Tibial artery (tissue), 4 donors: ENCODE measurements around the gene PRKAG1.
A peak's percentile ranks its signal among the peaks of the same experiment; 100 is the strongest.

Source experiments
- DNase-seq, 2 donors: peaks; one replicate each; pipeline ENCODE4 v3.0.0-alpha.2; 2019
- H3K27ac ChIP-seq, 2 donors: fragments of 200-600 bp; sonication (generic) in 1 of 2; 1 replicate in 1 of 2; 2 replicates in 1 of 2; pipeline ENCODE4 v1.5.1; 2018 to 2019; ENCODE audit warnings: mild to moderate bottlenecking in 1 of 2
- H3K27me3 ChIP-seq, 2 donors: fragments of 200-600 bp; sonication (generic) in 1 of 2; one replicate each; pipeline versions ENCODE4 v1.5.1 to v1.6.0; 2016 to 2019
- H3K36me3 ChIP-seq, 3 donors: fragments of 200-600 bp; sonication (generic) in 2 of 3; one replicate each; pipeline ENCODE4 v1.5.1; 2016 to 2019; ENCODE audit warnings: mild to moderate bottlenecking in 2 of 3
- H3K4me1 ChIP-seq, 4 donors: fragments of 200-600 bp; sonication (generic) in 2 of 4; 1 replicate in 3 of 4; 2 replicates in 1 of 4; pipeline ENCODE4 v1.5.1; 2016 to 2019
- H3K4me3 ChIP-seq, 2 donors: fragments of 200-600 bp; sonication (generic) in 1 of 2; 1 replicate in 1 of 2; 2 replicates in 1 of 2; pipeline ENCODE4 v1.5.1; 2018 to 2019; ENCODE audit warnings: mild to moderate bottlenecking in 2 of 2
- H3K9me3 ChIP-seq, 3 donors: fragments of 200-600 bp; sonication (generic) in 1 of 3; one replicate each; pipeline ENCODE4 v1.5.1; 2016 to 2019
- CTCF ChIP-seq, 2 experiments: fragments of 200-600 bp in 1 of 2; fragments of 450-650 bp in 1 of 2; IDR thresholded peaks; one replicate each; pipeline ENCODE4 v1.5.1; 2017 to 2019; ENCODE audit warnings: antibody characterized with exemption in 2 of 2, mild to moderate bottlenecking in 1 of 2, moderate library complexity in 1 of 2
- intact Hi-C: fragments of 100-400 bp; cut with DNase I; formaldehyde crosslinking; loops from one replicate; pipeline ENCODE4 v1.15.0; 2023; ENCODE audit warnings: low total_unique reads

PRKAG1 gene

GRCh38 chr12:49046129-49046895 is 27.7 kb upstream of the PRKAG1 start:
- Histone ChIP-seq H3K27me3 (no peaks in the 10 kb centered on the region), H3K4me1 (no peaks in the 10 kb centered on the region), H3K27ac (no peak overlapping the region), H3K36me3 (peaks cover 97 to 100% (median 97%) of the 10 kb centered on the region in 3 donors), H3K9me3 (no peaks in the 10 kb centered on the region), H3K4me3 (no peak overlapping the region)
- DNase-seq: no peak
- no peak for TF ChIP-seq CTCF (IDR thresholded peaks at IDR 0.05)
- intact Hi-C loops: no loop called here

- Histone ChIP-seq H3K4me1 (no peaks in the 10 kb centered on the region), H3K27me3 (no peaks in the 10 kb centered on the region), H3K4me3 (no peak overlapping the region), H3K27ac (no peak overlapping the region), H3K36me3 (peaks cover 97 to 100% (median 97%) of the 10 kb centered on the region in 3 donors), H3K9me3 (no peaks in the 10 kb centered on the region)
- TF ChIP-seq CTCF (IDR thresholded peaks at IDR 0.05): no peak
- intact Hi-C loops: no loop called here
- DNase-seq: no peak
Measured at GRCh38 chr12:49044660-49045059, 26.1 kb upstream of the PRKAG1 start.

- Histone ChIP-seq H3K4me1 (no peaks in the 10 kb centered on the region), H3K9me3 (no peaks in the 10 kb centered on the region), H3K27me3 (no peaks in the 10 kb centered on the region), H3K27ac (no peak overlapping the region), H3K36me3 (peaks cover 98 to 100% (median 98%) of the 10 kb centered on the region in 3 donors), H3K4me3 (no peak overlapping the region)
- DNase-seq: no peak
- peak; percentile 42 to 62 for TF ChIP-seq CTCF (IDR thresholded peaks at IDR 0.05)
- intact Hi-C loops: no loop called here
Measured at GRCh38 chr12:49043856-49044258, 25.3 kb upstream of the PRKAG1 start.

GRCh38 chr12:49043241-49043640 is 24.7 kb upstream of the PRKAG1 start:
- Histone ChIP-seq H3K4me3 (no peak overlapping the region), H3K4me1 (no peaks in the 10 kb centered on the region), H3K36me3 (peaks cover 98 to 100% (median 98%) of the 10 kb centered on the region in 3 donors), H3K9me3 (no peaks in the 10 kb centered on the region), H3K27me3 (no peaks in the 10 kb centered on the region), H3K27ac (no peak overlapping the region)
- TF ChIP-seq CTCF (IDR thresholded peaks at IDR 0.05): no peak
- intact Hi-C loops: no loop called here
- no peak for DNase-seq

GRCh38 chr12:49041881-49042484 is 23.4 kb upstream of the PRKAG1 start:
- TF ChIP-seq CTCF (IDR thresholded peaks at IDR 0.05): no peak
- H3K36me3 ChIP-seq: peaks cover 99 to 100% (median 100%) of the 10 kb centered on the region in 3 donors
- no peaks in the 10 kb centered on the region for H3K9me3 ChIP-seq
- H3K4me3 ChIP-seq: no peak overlapping the region
- DNase-seq: no peak
- intact Hi-C loops: no loop called here
- no peaks in the 10 kb centered on the region for H3K27me3 ChIP-seq
- no peak overlapping the region for H3K27ac ChIP-seq
- no peaks in the 10 kb centered on the region for H3K4me1 ChIP-seq
